Trophoblast cell (in vitro differentiated cells and primary cell): ENCODE results near the gene SLC35F3.

Source experiments
- DNase-seq, 2 donors: peaks; one replicate each; pipeline ENCODE4 v3.0.0-alpha.2; 2016
- H2AFZ ChIP-seq: 2 replicates; pipeline ENCODE4 v1.6.1; 2013; ENCODE audit warnings: low read length, moderate library complexity, mild to moderate bottlenecking; ENCODE audit not compliant: insufficient read depth, poor library complexity
- H2AK5ac ChIP-seq: 2 replicates; pipeline ENCODE4 v1.6.1; 2013; ENCODE audit warnings: mild to moderate bottlenecking, low read length
- H2BK120ac ChIP-seq: 2 replicates; pipeline ENCODE4 v1.6.1; 2013; ENCODE audit warnings: low read length, mild to moderate bottlenecking, moderate library complexity; ENCODE audit not compliant: insufficient read depth, poor library complexity
- H2BK12ac ChIP-seq: 2 replicates; pipeline ENCODE4 v1.6.1; 2013; ENCODE audit warnings: mild to moderate bottlenecking, low read length, moderate library complexity
- H2BK5ac ChIP-seq: 2 replicates; pipeline ENCODE4 v1.6.1; 2013; ENCODE audit warnings: low read length, low read depth, moderate library complexity, mild to moderate bottlenecking; ENCODE audit not compliant: poor library complexity
- H3K14ac ChIP-seq: 2 replicates; pipeline ENCODE4 v1.6.1; 2013; ENCODE audit warnings: mild to moderate bottlenecking, low read length
- H3K18ac ChIP-seq: 2 replicates; pipeline ENCODE4 v1.6.1; 2013; ENCODE audit warnings: mild to moderate bottlenecking, low read length
- H3K23ac ChIP-seq: 2 replicates; pipeline ENCODE4 v1.6.1; 2013; ENCODE audit warnings: low read length
- H3K27ac ChIP-seq: 2 replicates; pipeline ENCODE4 v1.5.1; 2013; ENCODE audit warnings: low read depth, mild to moderate bottlenecking, inconsistent platforms, low read length, moderate library complexity
- H3K27me3 ChIP-seq: 2 replicates; pipeline ENCODE4 v1.6.1; 2013; ENCODE audit warnings: inconsistent platforms, mild to moderate bottlenecking, low read length, moderate library complexity; ENCODE audit not compliant: insufficient read depth
- H3K36me3 ChIP-seq, 2 experiments: 1 replicate in 1 of 2; 2 replicates in 1 of 2; pipeline ENCODE4 v1.6.1; 2013; ENCODE audit warnings: low read length in 2 of 2, mild to moderate bottlenecking in 2 of 2, moderate library complexity in 1 of 2; ENCODE audit not compliant: insufficient read depth in 2 of 2, control insufficient read depth in 1 of 2
- H3K4ac ChIP-seq: 2 replicates; pipeline ENCODE4 v1.6.1; 2013; ENCODE audit warnings: low read depth, mild to moderate bottlenecking, low read length, moderate library complexity
- H3K4me1 ChIP-seq, 2 experiments: 1 replicate in 1 of 2; 2 replicates in 1 of 2; pipeline ENCODE4 v1.6.1; 2013; ENCODE audit warnings: low read length in 2 of 2, mild to moderate bottlenecking in 2 of 2, moderate library complexity in 1 of 2; ENCODE audit not compliant: insufficient read depth in 2 of 2, control insufficient read depth in 1 of 2
- H3K4me2 ChIP-seq: 2 replicates; pipeline ENCODE4 v1.6.1; 2013; ENCODE audit warnings: inconsistent platforms, mild to moderate bottlenecking, low read length, moderate library complexity
- H3K4me3 ChIP-seq: 2 replicates; pipeline ENCODE4 v1.5.1; 2013; ENCODE audit warnings: mild to moderate bottlenecking, low read depth, low read length, inconsistent platforms
- H3K79me1 ChIP-seq: one replicate; pipeline ENCODE4 v1.6.1; 2013; ENCODE audit warnings: low read length
- H3K79me2 ChIP-seq: 2 replicates; pipeline ENCODE4 v1.6.1; 2013; ENCODE audit warnings: low read length, mild to moderate bottlenecking; ENCODE audit not compliant: control insufficient read depth, insufficient read depth, poor library complexity
- H3K9ac ChIP-seq: 2 replicates; pipeline ENCODE4 v1.6.1; 2013; ENCODE audit warnings: mild to moderate bottlenecking, low read length
- H3K9me3 ChIP-seq: 2 replicates; pipeline ENCODE4 v1.6.1; 2013; ENCODE audit warnings: low read depth, mild to moderate bottlenecking, control low read depth, inconsistent platforms, low read length; ENCODE audit not compliant: insufficient read depth
- H4K12ac ChIP-seq: 2 replicates; pipeline ENCODE4 v1.6.1; 2013; ENCODE audit warnings: low read depth, mild to moderate bottlenecking, low read length, moderate library complexity
- H4K8ac ChIP-seq: 2 replicates; pipeline ENCODE4 v1.6.1; 2013; ENCODE audit warnings: low read depth, mild to moderate bottlenecking, low read length, moderate library complexity
- H4K91ac ChIP-seq: one replicate; pipeline ENCODE4 v1.6.1; 2013; ENCODE audit warnings: low read depth, mild to moderate bottlenecking, low read length, moderate library complexity
- WGBS: extraction: QIAGEN DNeasy Blood & Tissue Kit; methylation state at CpG from one replicate; pipeline ENCODE4 v1.1.7; 2013; ENCODE audit warnings: missing lambda C conversion rate; ENCODE audit not compliant: insufficient read length, insufficient coverage; ENCODE audit errors: extremely low coverage; 5-methylcytosine and 5-hydroxymethylcytosine counted together

The SLC35F3 gene

DNA sequence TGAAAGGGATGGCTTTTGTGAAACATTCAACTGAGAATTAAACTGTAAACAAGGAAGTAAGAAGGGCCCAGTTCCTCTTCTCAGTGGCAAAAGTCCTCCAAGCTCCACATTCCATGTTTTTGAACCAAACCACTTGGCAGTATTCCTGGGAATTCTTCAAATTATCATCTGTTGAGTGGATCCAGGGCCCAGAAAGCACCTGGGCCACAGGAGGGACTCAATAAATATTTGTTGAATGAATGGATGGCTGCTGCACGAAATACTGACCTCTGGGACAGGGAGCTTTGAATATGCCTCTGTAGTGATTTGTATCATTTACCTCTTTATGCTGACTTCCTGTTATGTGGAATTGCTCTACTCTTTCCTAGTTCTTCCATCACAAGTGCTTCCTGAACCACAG lies 4.7 kb downstream of the SLC35F3 start:
- Histone ChIP-seq H3K18ac (no peak overlapping the region), H3K79me2 (no peaks in the 10 kb centered on the region), H3K4me2 (no peak overlapping the region), H2BK120ac (no peak overlapping the region), H2AFZ (no peak overlapping the region), H3K4ac (no peak overlapping the region), H3K14ac (no peak overlapping the region), H3K4me1 (peaks cover 5 to 9% of the 10 kb centered on the region in 2 experiments), H4K12ac (no peak overlapping the region), H3K9me3 (peaks cover 5% of the 10 kb centered on the region), H2AK5ac (no peak overlapping the region), H2BK5ac (no peak overlapping the region), H3K27me3 (peaks cover 14% of the 10 kb centered on the region), H3K4me3 (no peak overlapping the region), H4K91ac (no peak overlapping the region), H3K9ac (no peak overlapping the region), H3K23ac (no peak overlapping the region), H3K36me3 (no peaks in the 10 kb centered on the region), H3K79me1 (no peaks in the 10 kb centered on the region), H3K27ac (no peak overlapping the region), H4K8ac (no peak overlapping the region), H2BK12ac (no peak overlapping the region)
- DNase-seq, result peak; percentile 49 to 52
- WGBS, result no CpG with 5 or more reads among the region's 1 CpG

GRCh38 chr1:233912447-233912846 lies 8.0 kb downstream of the SLC35F3 start:
- no peak for DNase-seq
- H3K79me2 ChIP-seq, result no peaks in the 10 kb centered on the region
- no peak overlapping the region for H2AK5ac ChIP-seq

GRCh38 chr1:233912909-233913308 lies 8.4 kb downstream of the SLC35F3 start:
- H3K9ac ChIP-seq, result no peak overlapping the region
- DNase-seq, result no peak
- no peak overlapping the region for H2BK12ac ChIP-seq
- no peak overlapping the region for H3K4me3 ChIP-seq
- H2AK5ac ChIP-seq, result no peak overlapping the region
- no peak overlapping the region for H3K4me2 ChIP-seq
- H2AFZ ChIP-seq, result no peak overlapping the region
- no peaks in the 10 kb centered on the region for H3K27me3 ChIP-seq
- H3K23ac ChIP-seq, result no peak overlapping the region
- H3K79me2 ChIP-seq, result no peaks in the 10 kb centered on the region
- H4K8ac ChIP-seq, result no peak overlapping the region
- no CpG with 5 or more reads among the region's 4 CpGs for whole genome bisulfite sequencing
- peaks cover 0 to 4% of the 10 kb centered on the region in 2 experiments for H3K4me1 ChIP-seq
- H3K18ac ChIP-seq, result no peak overlapping the region
- no peaks in the 10 kb centered on the region for H3K79me1 ChIP-seq
- no peak overlapping the region for H3K14ac ChIP-seq
- H3K4ac ChIP-seq, result no peak overlapping the region
- no peak overlapping the region for H3K27ac ChIP-seq
- H4K12ac ChIP-seq, result no peak overlapping the region
- no peak overlapping the region for H2BK120ac ChIP-seq
- no peak overlapping the region for H4K91ac ChIP-seq
- no peaks in the 10 kb centered on the region for H3K9me3 ChIP-seq
- H2BK5ac ChIP-seq, result no peak overlapping the region
- no peaks in the 10 kb centered on the region for H3K36me3 ChIP-seq

More at GRCh38 chr1:233912447-233912846, 8.0 kb downstream of the SLC35F3 start:
- Histone ChIP-seq H4K8ac (no peak overlapping the region), H3K27ac (no peak overlapping the region), H3K27me3 (no peaks in the 10 kb centered on the region), H3K14ac (no peak overlapping the region), H3K4me3 (no peak overlapping the region), H3K79me1 (no peaks in the 10 kb centered on the region), H3K4me1 (peaks cover 0 to 4% of the 10 kb centered on the region in 2 experiments), H3K9me3 (no peaks in the 10 kb centered on the region), H2AFZ (no peak overlapping the region), H3K18ac (no peak overlapping the region), H3K4me2 (no peak overlapping the region), H4K91ac (no peak overlapping the region), H2BK5ac (no peak overlapping the region), H3K9ac (no peak overlapping the region), H3K23ac (no peak overlapping the region), H3K36me3 (no peaks in the 10 kb centered on the region), H2BK12ac (no peak overlapping the region), H2BK120ac (no peak overlapping the region), H4K12ac (no peak overlapping the region), H3K4ac (no peak overlapping the region)
- WGBS, result no CpG with 5 or more reads among the region's 8 CpGs

DNA sequence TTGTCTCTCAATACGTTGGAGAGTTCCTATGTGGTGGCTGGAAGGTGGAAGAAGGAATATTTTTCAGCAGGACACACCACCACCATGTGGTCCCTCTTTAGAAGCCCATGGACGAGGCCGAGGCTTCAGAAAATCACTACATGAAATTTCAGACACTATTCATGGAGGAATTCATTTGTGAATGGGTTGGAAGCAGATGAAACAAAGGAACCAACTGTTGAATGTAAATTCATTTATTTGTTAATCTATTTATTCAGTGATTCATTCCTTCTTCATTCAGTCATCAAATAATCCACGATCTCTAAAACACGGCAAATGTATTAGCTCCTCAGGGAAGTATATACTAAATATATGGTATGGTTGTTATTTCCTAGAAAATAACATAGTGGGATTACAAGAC lies 12.2 kb downstream of the SLC35F3 start:
- Histone ChIP-seq H3K4ac (no peak overlapping the region), H3K4me2 (no peak overlapping the region), H2AK5ac (no peak overlapping the region), H3K79me1 (no peaks in the 10 kb centered on the region), H3K27me3 (no peaks in the 10 kb centered on the region), H2AFZ (no peak overlapping the region), H3K9ac (no peak overlapping the region), H3K4me3 (no peak overlapping the region), H3K36me3 (no peaks in the 10 kb centered on the region), H4K91ac (no peak overlapping the region), H2BK5ac (no peak overlapping the region), H3K79me2 (no peaks in the 10 kb centered on the region), H3K18ac (no peak overlapping the region), H3K23ac (no peak overlapping the region), H2BK120ac (no peak overlapping the region), H3K14ac (no peak overlapping the region), H4K8ac (no peak overlapping the region), H3K9me3 (no peaks in the 10 kb centered on the region), H3K4me1 (peaks cover 0 to 4% of the 10 kb centered on the region in 2 experiments), H4K12ac (no peak overlapping the region), H3K27ac (no peak overlapping the region), H2BK12ac (no peak overlapping the region)
- WGBS, result no CpG with 5 or more reads among the region's 5 CpGs
- no peak for DNase-seq
